ENCODE measurements around the gene ETS2.

DNA sequence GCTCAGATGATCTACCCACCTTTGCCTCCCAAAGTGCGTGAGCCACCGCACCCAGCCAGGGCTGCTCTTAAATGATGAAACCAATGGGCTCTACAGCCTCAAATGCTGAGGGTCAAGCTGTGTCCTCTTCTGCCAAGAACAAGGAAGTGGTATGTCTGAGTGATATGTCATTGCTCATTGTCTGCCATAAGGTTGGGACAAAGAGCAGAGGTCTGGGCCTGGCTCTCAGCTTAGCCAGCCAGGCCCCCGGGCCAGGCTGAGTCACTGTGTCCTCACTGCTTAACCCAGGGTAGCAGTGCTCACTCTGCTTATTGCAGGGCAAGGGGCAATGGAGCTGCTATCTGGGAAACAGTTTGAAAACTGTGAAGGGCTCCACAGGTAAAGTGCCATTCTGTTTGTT is 8.3 kb upstream of the ETS2 start:
- TF ChIP-seq ZNF274 (IDR thresholded peaks at IDR 0.05; ENCODE audit: borderline replicate concordance, extremely low read depth, low read length) (no peak), ATF2 (IDR thresholded peaks at IDR 0.05; ENCODE audit: low read length) (no peak), SP2 (IDR thresholded peaks at IDR 0.05; ENCODE audit: low read length) (no peak), EZH2 (IDR thresholded peaks at IDR 0.05; ENCODE audit: low read depth, low read length, severe bottlenecking) (no peak), TCF12 (IDR thresholded peaks at IDR 0.05; ENCODE audit: low read depth, low read length) (no peak), RFX5 (IDR thresholded peaks at IDR 0.05; ENCODE audit: borderline replicate concordance, low read depth, low read length) (no peak), JUN (IDR thresholded peaks at IDR 0.05; ENCODE audit: low read depth, low read length) (no peak), ASH2L (IDR thresholded peaks at IDR 0.05; ENCODE audit: low read length) (no peak), EP300 (IDR thresholded peaks at IDR 0.05; ENCODE audit: borderline replicate concordance in 1 of 2, low read depth in 2 of 2, low read length in 2 of 2) (no peak), CEBPB (IDR thresholded peaks at IDR 0.05; ENCODE audit: low read depth, low read length) (no peak), JUND (IDR thresholded peaks at IDR 0.05; ENCODE audit: low read length) (no peak), HDAC2 (IDR thresholded peaks at IDR 0.05; ENCODE audit: borderline replicate concordance in 1 of 2, low read depth in 2 of 2, low read length in 2 of 2) (no peak), KDM1A (IDR thresholded peaks at IDR 0.05; ENCODE audit: borderline replicate concordance, low read length) (no peak)
- TF ChIP-seq, protein P1, sequence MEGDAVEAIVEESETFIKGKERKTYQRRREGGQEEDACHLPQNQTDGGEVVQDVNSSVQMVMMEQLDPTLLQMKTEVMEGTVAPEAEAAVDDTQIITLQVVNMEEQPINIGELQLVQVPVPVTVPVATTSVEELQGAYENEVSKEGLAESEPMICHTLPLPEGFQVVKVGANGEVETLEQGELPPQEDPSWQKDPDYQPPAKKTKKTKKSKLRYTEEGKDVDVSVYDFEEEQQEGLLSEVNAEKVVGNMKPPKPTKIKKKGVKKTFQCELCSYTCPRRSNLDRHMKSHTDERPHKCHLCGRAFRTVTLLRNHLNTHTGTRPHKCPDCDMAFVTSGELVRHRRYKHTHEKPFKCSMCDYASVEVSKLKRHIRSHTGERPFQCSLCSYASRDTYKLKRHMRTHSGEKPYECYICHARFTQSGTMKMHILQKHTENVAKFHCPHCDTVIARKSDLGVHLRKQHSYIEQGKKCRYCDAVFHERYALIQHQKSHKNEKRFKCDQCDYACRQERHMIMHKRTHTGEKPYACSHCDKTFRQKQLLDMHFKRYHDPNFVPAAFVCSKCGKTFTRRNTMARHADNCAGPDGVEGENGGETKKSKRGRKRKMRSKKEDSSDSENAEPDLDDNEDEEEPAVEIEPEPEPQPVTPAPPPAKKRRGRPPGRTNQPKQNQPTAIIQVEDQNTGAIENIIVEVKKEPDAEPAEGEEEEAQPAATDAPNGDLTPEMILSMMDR (IDR thresholded peaks at IDR 0.05; ENCODE audit: control extremely low read depth in 1 of 3, insufficient read depth in 1 of 3, low read depth in 1 of 3, low read length in 3 of 3): no peak
